ENCODE measurements around the gene NOVA2.

NOVA2 gene

GRCh38 chr19:45934551-45935230 lies 39.0 kb downstream of the NOVA2 start:
- Histone ChIP-seq H3K27ac (ENCODE audit: low read depth, low read length) (no peak overlapping the region), H3K9ac (ENCODE audit: low read length) (no peak overlapping the region), H3K4me1 (ENCODE audit: insufficient read depth, low read length) (no peaks in the 10 kb centered on the region), H3K36me3 (ENCODE audit: insufficient read depth, low read length) (no peaks in the 10 kb centered on the region), H3K9me3 (ENCODE audit: low read length) (no peaks in the 10 kb centered on the region), H3K4me3 (ENCODE audit: low read depth in 1 of 2, low read length in 2 of 2) (no peak overlapping the region), H3K27me3 (ENCODE audit: control insufficient read depth in 1 of 2, insufficient read depth in 2 of 2, low read length in 2 of 2) (peaks cover 7 to 30% of the 10 kb centered on the region in 2 donors)

GRCh38 chr19:45933759-45934158 lies 39.9 kb downstream of the NOVA2 start:
- Histone ChIP-seq H3K4me3 (ENCODE audit: low read depth in 1 of 2, low read length in 2 of 2) (no peak overlapping the region), H3K27ac (ENCODE audit: low read depth, low read length) (no peak overlapping the region), H3K4me1 (ENCODE audit: insufficient read depth, low read length) (no peaks in the 10 kb centered on the region), H3K9ac (ENCODE audit: low read length) (no peak overlapping the region), H3K9me3 (ENCODE audit: low read length) (no peaks in the 10 kb centered on the region), H3K27me3 (ENCODE audit: control insufficient read depth in 1 of 2, insufficient read depth in 2 of 2, low read length in 2 of 2) (peaks cover 7 to 24% of the 10 kb centered on the region in 2 donors), H3K36me3 (ENCODE audit: insufficient read depth, low read length) (no peaks in the 10 kb centered on the region)

DNA sequence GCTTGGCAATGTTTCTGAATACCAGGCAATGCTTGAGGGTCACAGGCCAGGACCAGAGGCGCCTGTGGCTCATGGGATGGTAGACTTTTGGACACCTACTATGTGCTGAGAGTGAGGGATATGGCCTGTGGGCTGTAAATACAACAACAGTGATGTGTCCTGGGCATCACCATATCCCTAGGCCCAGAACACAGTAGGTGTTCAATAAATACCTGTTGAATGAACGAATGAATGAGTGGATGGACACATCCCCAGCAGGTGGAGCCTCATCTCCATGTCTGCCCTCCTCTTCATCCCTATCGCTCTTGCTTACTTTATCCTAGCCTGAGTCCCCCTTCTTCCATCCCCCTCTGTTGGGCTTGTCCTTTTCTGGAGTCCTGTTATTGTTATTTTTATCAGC lies 42.6 kb downstream of the NOVA2 start:
- H3K4me3 ChIP-seq (ENCODE audit: low read depth in 1 of 2, low read length in 2 of 2) = no peak overlapping the region
- H3K4me1 ChIP-seq (ENCODE audit: insufficient read depth, low read length) = peaks cover 5% of the 10 kb centered on the region
- H3K36me3 ChIP-seq (ENCODE audit: insufficient read depth, low read length) = no peaks in the 10 kb centered on the region
- H3K27me3 ChIP-seq (ENCODE audit: control insufficient read depth in 1 of 2, insufficient read depth in 2 of 2, low read length in 2 of 2) = peaks cover 7 to 15% of the 10 kb centered on the region in 2 donors
- H3K9ac ChIP-seq (ENCODE audit: low read length) = no peak overlapping the region
- no peak overlapping the region for H3K27ac ChIP-seq (ENCODE audit: low read depth, low read length)
- H3K9me3 ChIP-seq (ENCODE audit: low read length) = no peaks in the 10 kb centered on the region

DNA sequence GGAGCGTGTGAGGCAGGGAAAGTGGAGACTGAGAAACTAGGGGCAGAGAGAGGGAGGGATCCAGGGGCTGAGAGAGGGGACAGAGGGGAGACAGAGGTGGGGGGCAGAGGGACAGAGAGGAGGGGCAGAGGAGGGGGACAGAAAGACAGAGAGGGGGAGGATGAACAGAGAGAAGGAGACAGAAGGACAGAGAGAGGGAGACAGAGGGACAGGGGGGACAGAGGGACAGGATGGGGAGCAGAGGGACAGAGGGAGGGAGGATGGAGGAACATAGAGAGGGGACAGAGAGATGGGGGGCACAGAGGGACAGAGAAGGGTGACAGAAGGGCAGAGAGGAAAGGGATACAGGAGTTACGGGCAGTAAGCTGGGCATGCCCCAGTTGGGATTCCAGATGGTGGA lies 44.4 kb downstream of the NOVA2 start:
- Histone ChIP-seq H3K36me3 (ENCODE audit: insufficient read depth, low read length) (no peaks in the 10 kb centered on the region), H3K4me3 (ENCODE audit: low read depth in 1 of 2, low read length in 2 of 2) (no peak overlapping the region), H3K27ac (ENCODE audit: low read depth, low read length) (no peak overlapping the region), H3K9ac (ENCODE audit: low read length) (no peak overlapping the region), H3K9me3 (ENCODE audit: low read length) (no peaks in the 10 kb centered on the region), H3K27me3 (ENCODE audit: control insufficient read depth in 1 of 2, insufficient read depth in 2 of 2, low read length in 2 of 2) (peaks cover 4% of the 10 kb centered on the region in 2 donors), H3K4me1 (ENCODE audit: insufficient read depth, low read length) (peaks cover 5% of the 10 kb centered on the region)

DNA sequence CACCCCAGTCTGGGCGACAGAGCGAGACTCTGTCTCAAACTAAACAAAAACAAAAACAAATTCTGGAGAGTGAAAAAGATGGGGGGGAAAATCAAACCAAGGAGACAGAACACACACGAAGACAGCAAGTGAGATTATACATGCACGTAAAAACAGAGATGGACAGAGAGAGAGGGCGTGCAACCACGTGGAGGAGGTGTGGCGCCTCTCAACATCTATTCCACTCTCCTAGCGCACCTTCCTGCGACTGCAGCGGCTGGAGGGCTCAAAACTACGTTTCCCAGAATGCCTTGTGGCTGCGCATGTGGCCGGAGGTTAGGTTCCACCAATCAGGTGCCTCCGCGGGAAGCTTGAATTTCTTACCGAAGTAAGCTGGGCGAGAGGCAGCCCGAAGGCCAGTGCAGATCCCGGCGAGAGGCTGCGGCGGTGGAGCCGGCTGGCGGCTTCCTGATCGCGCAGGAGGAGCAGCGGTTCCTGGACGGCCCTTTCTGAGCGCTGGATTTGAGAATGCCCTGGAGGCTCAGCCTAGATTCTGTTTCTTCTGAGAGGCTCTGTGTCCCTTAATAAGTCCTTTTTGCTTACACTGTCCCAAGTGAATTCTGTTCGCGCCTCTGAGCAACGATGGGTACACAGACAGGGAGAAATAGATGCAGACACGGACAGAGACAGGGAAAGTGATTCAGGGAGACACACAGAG lies 46.0 kb downstream of the NOVA2 start:
- Histone ChIP-seq H3K9ac (ENCODE audit: low read length) (no peak overlapping the region), H3K36me3 (ENCODE audit: insufficient read depth, low read length) (no peaks in the 10 kb centered on the region), H3K9me3 (ENCODE audit: low read length) (no peaks in the 10 kb centered on the region)

GRCh38 chr19:45924891-45925447 lies 48.7 kb downstream of the NOVA2 start:
- H3K36me3 ChIP-seq (ENCODE audit: insufficient read depth, low read length) = no peaks in the 10 kb centered on the region
- peaks cover 5% of the 10 kb centered on the region for H3K4me1 ChIP-seq (ENCODE audit: insufficient read depth, low read length)
- H3K9ac ChIP-seq (ENCODE audit: low read length) = no peak overlapping the region
- no peak overlapping the region for H3K27ac ChIP-seq (ENCODE audit: low read depth, low read length)
- H3K27me3 ChIP-seq (ENCODE audit: control insufficient read depth in 1 of 2, insufficient read depth in 2 of 2, low read length in 2 of 2) = no peaks in the 10 kb centered on the region
- H3K9me3 ChIP-seq (ENCODE audit: low read length) = no peaks in the 10 kb centered on the region
- H3K4me3 ChIP-seq (ENCODE audit: low read depth in 1 of 2, low read length in 2 of 2) = no peak overlapping the region

More for the DNA sequence above, 46.0 kb downstream of the NOVA2 start:
- H3K4me3 ChIP-seq (ENCODE audit: low read depth in 1 of 2, low read length in 2 of 2) = peak overlapping the region in 1 of 2 donors; percentile 35
- H3K4me1 ChIP-seq (ENCODE audit: insufficient read depth, low read length) = peaks cover 5% of the 10 kb centered on the region
- H3K27ac ChIP-seq (ENCODE audit: low read depth, low read length) = no peak overlapping the region
- no peaks in the 10 kb centered on the region for H3K27me3 ChIP-seq (ENCODE audit: control insufficient read depth in 1 of 2, insufficient read depth in 2 of 2, low read length in 2 of 2)

GRCh38 chr19:45922281-45922680 lies 51.4 kb downstream of the NOVA2 start:
- H3K4me3 ChIP-seq (ENCODE audit: low read depth in 1 of 2, low read length in 2 of 2) = no peak overlapping the region
- H3K9ac ChIP-seq (ENCODE audit: low read length) = no peak overlapping the region
- H3K4me1 ChIP-seq (ENCODE audit: insufficient read depth, low read length) = no peaks in the 10 kb centered on the region

DNA sequence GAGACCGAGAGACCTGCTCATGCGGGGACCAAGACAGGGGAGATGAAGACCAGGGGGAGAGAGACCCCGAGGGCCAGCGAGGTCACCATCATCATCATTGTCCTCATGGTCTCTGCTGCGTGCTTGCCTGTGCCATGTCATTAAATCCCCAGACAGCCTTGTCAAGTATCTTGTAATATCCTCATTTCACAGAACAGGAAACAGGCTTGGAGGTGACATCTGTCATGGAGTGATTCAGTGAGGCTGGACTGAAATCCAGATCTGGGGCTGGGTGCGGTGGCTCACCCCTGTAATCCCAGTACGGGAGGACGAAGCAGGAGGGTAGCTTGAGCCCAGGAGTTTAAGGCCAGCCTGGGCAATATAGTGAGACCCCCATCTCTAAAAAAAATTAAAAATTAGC lies 53.2 kb downstream of the NOVA2 start:
- Histone ChIP-seq H3K27me3 (ENCODE audit: control insufficient read depth in 1 of 2, insufficient read depth in 2 of 2, low read length in 2 of 2) (no peaks in the 10 kb centered on the region), H3K4me1 (ENCODE audit: insufficient read depth, low read length) (no peaks in the 10 kb centered on the region), H3K9ac (ENCODE audit: low read length) (no peak overlapping the region), H3K4me3 (ENCODE audit: low read depth in 1 of 2, low read length in 2 of 2) (no peak overlapping the region), H3K27ac (ENCODE audit: low read depth, low read length) (no peak overlapping the region), H3K9me3 (ENCODE audit: low read length) (no peaks in the 10 kb centered on the region), H3K36me3 (ENCODE audit: insufficient read depth, low read length) (no peaks in the 10 kb centered on the region)

More at GRCh38 chr19:45922281-45922680, 51.4 kb downstream of the NOVA2 start:
- Histone ChIP-seq H3K27ac (ENCODE audit: low read depth, low read length) (no peak overlapping the region), H3K36me3 (ENCODE audit: insufficient read depth, low read length) (no peaks in the 10 kb centered on the region), H3K9me3 (ENCODE audit: low read length) (no peaks in the 10 kb centered on the region), H3K27me3 (ENCODE audit: control insufficient read depth in 1 of 2, insufficient read depth in 2 of 2, low read length in 2 of 2) (no peaks in the 10 kb centered on the region)

GRCh38 chr19:45919678-45920077 lies 54.0 kb downstream of the NOVA2 start:
- Histone ChIP-seq H3K4me1 (ENCODE audit: insufficient read depth, low read length) (no peaks in the 10 kb centered on the region), H3K9me3 (ENCODE audit: low read length) (no peaks in the 10 kb centered on the region), H3K9ac (ENCODE audit: low read length) (no peak overlapping the region), H3K27ac (ENCODE audit: low read depth, low read length) (no peak overlapping the region), H3K36me3 (ENCODE audit: insufficient read depth, low read length) (no peaks in the 10 kb centered on the region), H3K4me3 (ENCODE audit: low read depth in 1 of 2, low read length in 2 of 2) (no peak overlapping the region), H3K27me3 (ENCODE audit: control insufficient read depth in 1 of 2, insufficient read depth in 2 of 2, low read length in 2 of 2) (no peaks in the 10 kb centered on the region)

GRCh38 chr19:45918721-45919120 lies 54.9 kb downstream of the NOVA2 start:
- H3K27ac ChIP-seq (ENCODE audit: low read depth, low read length) = no peak overlapping the region
- no peaks in the 10 kb centered on the region for H3K36me3 ChIP-seq (ENCODE audit: insufficient read depth, low read length)
- H3K9me3 ChIP-seq (ENCODE audit: low read length) = no peaks in the 10 kb centered on the region
- H3K4me1 ChIP-seq (ENCODE audit: insufficient read depth, low read length) = no peaks in the 10 kb centered on the region
- H3K27me3 ChIP-seq (ENCODE audit: control insufficient read depth in 1 of 2, insufficient read depth in 2 of 2, low read length in 2 of 2) = no peaks in the 10 kb centered on the region
- H3K4me3 ChIP-seq (ENCODE audit: low read depth in 1 of 2, low read length in 2 of 2) = no peak overlapping the region
- H3K9ac ChIP-seq (ENCODE audit: low read length) = no peak overlapping the region

GRCh38 chr19:45917421-45918091 lies 56.1 kb downstream of the NOVA2 start:
- H3K4me3 ChIP-seq (ENCODE audit: low read depth in 1 of 2, low read length in 2 of 2) = no peak overlapping the region
- H3K9ac ChIP-seq (ENCODE audit: low read length) = no peak overlapping the region
- no peaks in the 10 kb centered on the region for H3K9me3 ChIP-seq (ENCODE audit: low read length)
- no peak overlapping the region for H3K27ac ChIP-seq (ENCODE audit: low read depth, low read length)
- H3K36me3 ChIP-seq (ENCODE audit: insufficient read depth, low read length) = no peaks in the 10 kb centered on the region
- no peaks in the 10 kb centered on the region for H3K4me1 ChIP-seq (ENCODE audit: insufficient read depth, low read length)
- no peaks in the 10 kb centered on the region for H3K27me3 ChIP-seq (ENCODE audit: control insufficient read depth in 1 of 2, insufficient read depth in 2 of 2, low read length in 2 of 2)
